NCI-H1105 treated with DMSO at 0.1 percent for 48 hours (cell line): ENCODE data around the gene MANBA.
"Not testable (repeated sequence)": the region's sequence is repeated elsewhere in the genome, so short reads cannot be mapped to it uniquely, and the experiment has no call there.

Experiments used
- DNase-seq: peaks from one replicate; lab custom pipeline; 2025; lab: John Stamatoyannopoulos, UW

Gene MANBA

GRCh38 chr4:102761906-102762305 lies 1.1 kb upstream of the MANBA start:
- DNase-seq: no peak

- peak; percentile 49 for DNase-seq
Observed at GRCh38 chr4:102761296-102761701, 531 bp upstream of the MANBA start.

DNA sequence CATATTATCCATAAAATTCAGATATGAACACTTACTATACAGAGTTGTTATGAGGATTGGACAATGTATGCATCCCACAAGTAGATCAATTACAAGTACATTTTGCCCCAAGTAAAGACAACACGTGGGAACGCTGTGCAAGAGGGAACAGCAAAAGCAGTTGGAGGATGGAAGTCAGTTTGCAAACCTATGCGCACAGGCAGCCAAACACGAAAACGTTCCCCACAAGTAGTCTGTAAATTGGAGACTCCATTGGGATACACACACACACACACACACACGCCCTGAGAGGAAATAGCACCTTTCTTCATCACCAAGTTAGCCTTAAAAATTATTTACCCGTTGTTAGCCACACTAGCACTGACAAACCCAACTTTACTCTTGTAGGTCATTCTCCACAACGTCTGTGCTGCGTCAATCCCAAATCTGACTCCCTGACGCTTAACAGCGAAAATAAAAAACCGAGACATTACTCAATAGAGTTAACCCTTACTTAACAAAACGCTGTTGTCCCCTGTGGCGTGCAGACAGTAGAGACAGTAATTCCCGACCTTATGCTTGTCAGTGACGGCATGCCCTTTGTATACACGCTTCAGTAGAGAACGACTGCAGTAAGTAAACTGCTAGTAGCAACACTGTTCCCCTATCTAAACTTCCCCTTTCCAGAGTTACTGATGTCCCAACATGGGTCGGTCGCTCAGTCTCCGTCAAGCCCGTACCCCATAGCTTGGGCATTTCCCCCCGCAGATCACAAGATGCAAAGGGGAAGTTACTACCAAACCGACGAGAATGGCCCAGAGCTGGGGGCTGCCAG lies 730 bp downstream of the MANBA start:
- no peak for DNase-seq

GRCh38 chr4:102758241-102759160 lies 2.3 kb downstream of the MANBA start:
- peak; percentile 66 for DNase-seq

GRCh38 chr4:102757681-102758080 lies 3.1 kb downstream of the MANBA start:
- DNase-seq: no peak

GRCh38 chr4:102754044-102754443 lies 6.7 kb downstream of the MANBA start:
- DNase-seq: no peak

GRCh38 chr4:102751941-102752340 lies 8.8 kb downstream of the MANBA start:
- DNase-seq: no peak

- DNase-seq: not testable (repeated sequence)
Observed at GRCh38 chr4:102743352-102743751, 17.4 kb downstream of the MANBA start.

DNA sequence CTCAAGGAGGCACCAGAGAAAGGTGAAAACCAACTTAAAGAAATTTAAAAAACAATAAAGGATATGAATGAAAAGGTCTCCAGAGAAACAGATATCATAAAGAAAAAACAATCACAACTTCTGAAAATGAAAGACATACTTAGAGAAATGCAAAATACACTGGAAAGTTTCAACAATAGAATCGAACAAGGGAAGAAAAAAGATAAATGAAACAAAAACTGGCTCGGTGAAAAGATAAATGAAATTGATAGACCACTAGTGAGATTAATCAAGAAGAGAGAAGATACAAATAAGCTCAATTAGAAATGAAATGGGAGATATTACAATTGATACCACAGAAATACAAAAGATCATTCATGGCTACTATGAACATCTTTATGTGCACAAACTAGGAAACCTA lies 22.0 kb downstream of the MANBA start:
- not testable (repeated sequence) for DNase-seq

DNA sequence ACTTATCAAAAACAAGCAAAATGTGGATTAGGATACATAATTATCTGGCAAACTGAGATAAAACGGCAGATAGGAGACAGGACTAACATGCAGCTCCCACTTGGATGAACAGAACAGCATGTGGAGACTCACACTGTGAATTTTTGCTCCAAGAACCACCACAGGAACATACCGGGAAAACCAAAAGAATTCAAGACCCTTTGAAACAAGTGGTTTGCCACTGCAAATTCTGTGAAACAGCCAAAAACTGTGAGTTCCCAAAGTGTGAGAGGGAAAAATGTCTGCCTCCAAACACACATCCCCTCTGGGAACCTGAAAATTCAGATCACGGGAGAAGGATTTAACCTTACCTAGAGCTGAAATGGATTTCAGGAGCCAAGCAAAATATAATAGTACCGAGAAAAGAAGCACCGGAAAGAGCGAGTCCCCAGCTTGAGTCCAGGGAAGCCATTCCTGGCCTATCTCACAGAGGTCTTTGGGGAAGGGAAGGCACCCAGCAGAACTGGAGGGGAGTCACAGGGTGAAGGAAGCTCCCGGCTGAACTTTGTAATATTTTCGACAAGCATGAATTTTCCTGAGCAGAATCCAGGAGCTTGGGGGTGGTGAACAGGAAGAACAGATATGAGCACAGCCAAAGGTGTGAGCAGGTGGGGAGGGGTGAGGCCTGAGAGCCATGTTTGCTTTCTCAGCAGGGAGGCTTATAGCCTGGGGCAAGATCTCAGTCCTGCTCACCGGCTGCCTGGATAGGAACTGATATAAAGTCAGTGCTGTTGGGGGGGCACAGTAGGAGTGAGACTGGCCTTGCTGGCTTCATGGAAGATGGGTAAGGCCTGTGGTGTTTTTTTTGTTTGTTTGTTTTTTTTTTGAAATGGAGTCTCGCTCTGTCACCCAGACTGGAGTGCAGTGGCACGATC lies 23.9 kb downstream of the MANBA start:
- no peak for DNase-seq

GRCh38 chr4:102735582-102735981 lies 25.2 kb downstream of the MANBA start:
- DNase-seq: no peak

- no peak for DNase-seq
Observed at GRCh38 chr4:102734591-102735385, 26.0 kb downstream of the MANBA start.

DNA sequence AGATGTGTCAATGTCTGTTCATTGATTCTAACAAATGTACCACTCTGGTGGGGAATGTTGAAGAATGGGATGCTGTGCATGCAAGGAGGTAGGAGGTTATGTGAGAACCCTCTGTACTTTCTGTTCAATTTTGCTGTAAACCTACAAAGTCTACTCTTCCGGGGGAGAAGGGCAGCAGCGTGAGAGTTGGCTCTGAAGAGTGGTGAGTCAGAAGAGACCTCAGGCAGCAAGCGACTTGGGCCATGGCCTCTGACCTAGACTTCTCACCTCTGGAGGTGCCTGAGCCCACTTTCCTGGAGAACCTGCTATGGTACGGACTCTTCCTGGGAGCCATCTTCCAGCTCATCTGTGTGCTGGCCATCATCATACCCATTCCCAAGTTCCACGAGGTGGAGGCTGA lies 26.7 kb downstream of the MANBA start:
- DNase-seq: no peak

DNA sequence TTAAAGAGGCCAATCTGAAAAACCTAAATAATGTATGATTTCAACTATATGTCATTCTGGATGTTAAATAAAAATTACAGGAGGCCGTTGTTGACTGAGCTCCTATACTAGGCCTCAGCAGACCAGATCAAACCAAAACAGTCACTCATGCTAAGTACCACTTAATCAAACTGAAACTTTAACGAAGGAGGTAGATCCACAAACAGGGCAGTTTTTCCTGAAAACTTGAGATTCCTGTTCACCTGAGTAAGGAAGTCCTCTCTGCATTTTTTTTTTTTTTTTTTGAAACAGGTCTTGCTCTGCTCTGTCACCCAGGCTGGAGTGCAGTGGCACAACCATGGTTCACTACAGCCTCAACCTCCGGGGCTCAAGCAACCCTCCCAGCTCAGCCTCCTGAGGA lies 27.7 kb downstream of the MANBA start:
- DNase-seq: no peak

DNA sequence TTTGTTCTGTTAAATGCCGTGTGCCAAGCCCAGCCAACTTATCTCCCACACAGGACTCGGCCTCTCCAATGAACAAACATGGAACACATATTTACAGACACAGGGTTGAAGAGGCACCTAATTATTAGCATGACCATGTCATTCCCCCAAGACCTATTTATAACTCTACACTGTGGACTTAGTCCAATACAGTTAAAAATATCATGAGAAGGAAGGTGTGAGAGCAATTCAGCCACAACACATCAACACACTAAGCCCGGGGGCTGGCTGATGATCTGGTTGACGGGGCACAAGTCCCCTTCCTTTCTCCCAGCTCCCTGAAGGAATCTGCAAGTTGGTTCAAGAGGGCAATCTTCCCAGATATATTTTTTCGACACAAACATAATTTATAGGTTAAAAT lies 28.1 kb downstream of the MANBA start:
- DNase-seq: no peak

DNA sequence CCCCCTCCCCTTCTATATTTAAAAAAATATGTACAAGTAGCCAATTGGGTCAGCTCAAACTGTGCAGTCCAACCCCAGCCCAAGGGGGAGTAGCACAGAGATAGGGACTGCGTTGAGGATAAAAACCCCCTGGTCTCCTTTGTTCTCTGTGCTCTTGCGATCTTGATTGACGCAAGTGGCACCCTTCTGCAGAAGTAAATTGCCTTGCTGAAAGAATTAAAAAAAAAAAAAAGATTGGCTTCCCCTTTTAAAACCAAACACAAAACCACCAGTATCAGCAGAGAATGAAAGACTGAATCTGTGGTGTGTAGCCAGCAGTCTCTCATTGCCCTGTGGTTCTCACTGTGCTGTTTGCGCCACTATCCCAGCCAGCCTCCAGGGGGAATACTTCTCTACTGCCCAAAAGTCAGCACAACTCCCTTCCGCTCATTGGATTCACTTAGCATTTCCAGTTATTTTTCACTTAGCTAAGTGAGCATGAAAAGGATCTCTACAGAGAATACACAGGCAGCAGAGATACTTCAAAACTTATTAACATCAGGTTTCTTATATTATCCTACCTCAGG lies 29.7 kb downstream of the MANBA start:
- DNase-seq: no peak

DNA sequence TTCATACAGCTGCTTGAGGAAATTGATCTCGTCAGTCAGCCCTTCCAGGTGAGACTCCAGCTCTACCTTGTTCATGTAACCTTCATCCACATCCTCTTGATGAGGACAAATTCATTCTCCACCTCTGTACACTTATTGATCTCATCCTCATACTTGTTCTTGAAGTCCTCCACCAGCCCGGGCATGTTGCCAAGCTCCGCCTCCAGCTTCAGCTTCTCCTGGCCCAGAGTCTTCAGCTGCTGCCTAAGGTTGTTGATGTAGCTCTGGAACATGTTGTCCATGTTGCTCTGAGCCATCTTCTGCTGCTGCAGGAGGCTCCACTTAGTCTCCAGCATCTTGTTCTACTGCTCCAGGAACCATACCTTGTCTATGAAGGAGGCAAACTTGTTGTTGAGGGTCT lies 31.3 kb downstream of the MANBA start:
- DNase-seq: not testable (repeated sequence)

DNA sequence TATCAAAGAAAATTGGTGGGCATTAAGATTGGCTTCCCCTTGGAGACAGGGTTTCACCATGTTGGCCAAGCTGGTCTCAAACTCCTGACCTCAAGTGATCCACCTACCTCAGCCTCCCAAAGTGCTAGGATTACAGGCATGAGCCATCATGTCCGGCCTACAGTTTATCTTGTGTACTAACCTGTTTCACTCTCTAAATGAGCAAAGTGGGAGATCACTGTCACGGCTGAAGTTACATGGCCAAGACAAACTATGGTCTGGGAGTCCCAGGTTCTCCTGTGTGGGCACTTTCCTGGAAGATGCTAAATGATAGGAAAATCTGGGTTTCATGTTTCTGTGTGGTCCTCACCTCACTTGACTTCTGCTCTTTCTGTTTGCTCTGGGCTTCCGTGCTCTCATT lies 33.8 kb downstream of the MANBA start:
- not testable (repeated sequence) for DNase-seq

DNA sequence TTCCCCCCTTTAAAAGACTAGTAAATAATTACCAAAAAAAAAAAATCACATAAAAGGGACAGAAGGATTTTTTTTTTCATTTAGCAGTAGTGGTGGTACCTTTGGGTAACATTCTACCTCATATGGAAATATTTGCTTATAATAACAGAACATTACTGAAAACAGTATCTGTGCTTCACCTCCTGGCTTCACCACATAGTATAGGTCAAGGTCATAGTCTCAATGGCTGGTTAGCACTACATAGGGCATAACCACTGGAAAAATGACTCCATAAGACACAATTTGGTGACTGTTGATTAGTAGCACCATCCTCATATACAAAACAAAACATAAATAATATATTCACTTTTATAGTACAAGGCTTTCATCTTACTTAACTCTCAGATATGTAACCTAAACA lies 34.7 kb downstream of the MANBA start:
- DNase-seq: no peak

- DNase-seq: no peak
Observed at GRCh38 chr4:102725229-102725628, 35.5 kb downstream of the MANBA start.

GRCh38 chr4:102723511-102723910 lies 37.3 kb downstream of the MANBA start:
- DNase-seq: peak; percentile 37
